ENCODE results near the gene LPP. TPM values are rescaled to one million over a fixed set of nuclear protein-coding genes. Genes with fewer than 3 reads are reported as not detected.
"Not testable (repeated sequence)": the region's sequence is repeated elsewhere in the genome, so short reads cannot be mapped to it uniquely, and the experiment has no call there.

Gene LPP
- total RNA-seq, 1 experiment from 2014 or later: 54.0 TPM

GRCh38 chr3:188700918-188701317, 547.0 kb downstream of the LPP start:
- Histone ChIP-seq H3K27me3 (ENCODE audit: insufficient read depth, low read length) (no peaks in the 10 kb centered on the region), H3K27ac (ENCODE audit: low read depth, low read length) (no peak overlapping the region), H3K9ac (ENCODE audit: low read length) (no peak overlapping the region), H4K20me1 (ENCODE audit: insufficient read depth) (no peaks in the 10 kb centered on the region), H3K9me3 (ENCODE audit: control insufficient read depth in 1 of 2, insufficient read depth in 1 of 2, low read depth in 1 of 2, low read length in 2 of 2) (no peaks in the 10 kb centered on the region), H3K36me3 (ENCODE audit: control insufficient read depth in 1 of 2, insufficient read depth in 2 of 2, low read length in 2 of 2) (no peaks in the 10 kb centered on the region), H3K79me2 (ENCODE audit: insufficient read depth, low read length) (no peaks in the 10 kb centered on the region), H2AFZ (ENCODE audit: low read depth, low read length, poor library complexity, severe bottlenecking) (no peak overlapping the region), H3K9me2 (ENCODE audit: insufficient read depth) (no peaks in the 10 kb centered on the region), H3K4me2 (ENCODE audit: low read length) (no peak overlapping the region), H3K4me3 (replicated peaks in 1 of 2; ENCODE audit: low read depth in 1 of 2, low read length in 2 of 2) (no peak overlapping the region), H3K4me1 (ENCODE audit: control insufficient read depth in 1 of 2, insufficient read depth in 2 of 2, low read length in 2 of 2) (no peaks in the 10 kb centered on the region)
- intact Hi-C loops (cut with micrococcal nuclease): no loop called here
- TF ChIP-seq EGR1 (IDR thresholded peaks at IDR 0.05; ENCODE audit: low read depth) (no peak), CTCF (IDR thresholded peaks at IDR 0.05 in 2 of 3, conservative IDR thresholded peaks at IDR 0.05 in 1 of 3; ENCODE audit: borderline replicate concordance in 1 of 3, insufficient read depth in 1 of 3, low read depth in 2 of 3, low read length in 2 of 3) (no peak), MAX (IDR thresholded peaks at IDR 0.05) (no peak), EZH2phosphoT487 (IDR thresholded peaks at IDR 0.05; ENCODE audit: borderline replicate concordance) (no peak), RAD21 (IDR thresholded peaks at IDR 0.05; ENCODE audit: low read depth) (no peak)
- ATAC-seq (no peak), DNase-seq (ENCODE audit: low read depth, low spot score) (no peak)
- POLR2A ChIA-PET: no interaction called here
- CTCF ChIA-PET: no interaction called here
- BruUV-seq (replicated peaks): no TSS peak
- RAD21 ChIA-PET (ENCODE audit: low non-redundant PET in 1 of 2, low total read pairs in 2 of 2, uncharacterized antibody in 2 of 2, unreplicated experiment in 2 of 2): no interaction called here

GRCh38 chr3:188701485-188701969, 547.6 kb downstream of the LPP start:
- Histone ChIP-seq H3K9me2 (ENCODE audit: insufficient read depth) (no peaks in the 10 kb centered on the region), H2AFZ (ENCODE audit: low read depth, low read length, poor library complexity, severe bottlenecking) (no peak overlapping the region), H4K20me1 (ENCODE audit: insufficient read depth) (no peaks in the 10 kb centered on the region), H3K9ac (ENCODE audit: low read length) (no peak overlapping the region), H3K4me1 (ENCODE audit: control insufficient read depth in 1 of 2, insufficient read depth in 2 of 2, low read length in 2 of 2) (no peaks in the 10 kb centered on the region), H3K27me3 (ENCODE audit: insufficient read depth, low read length) (no peaks in the 10 kb centered on the region), H3K4me3 (replicated peaks in 1 of 2; ENCODE audit: low read depth in 1 of 2, low read length in 2 of 2) (no peak overlapping the region), H3K9me3 (ENCODE audit: control insufficient read depth in 1 of 2, insufficient read depth in 1 of 2, low read depth in 1 of 2, low read length in 2 of 2) (no peaks in the 10 kb centered on the region), H3K79me2 (ENCODE audit: insufficient read depth, low read length) (no peaks in the 10 kb centered on the region), H3K27ac (ENCODE audit: low read depth, low read length) (no peak overlapping the region), H3K36me3 (ENCODE audit: control insufficient read depth in 1 of 2, insufficient read depth in 2 of 2, low read length in 2 of 2) (no peaks in the 10 kb centered on the region), H3K4me2 (ENCODE audit: low read length) (no peak overlapping the region)
- BruUV-seq (replicated peaks): no TSS peak
- no peak for TF ChIP-seq FOSL1 (IDR thresholded peaks at IDR 0.05; ENCODE audit: low read depth)
- TF ChIP-seq EZH2 (IDR thresholded peaks at IDR 0.05): no peak
- TF ChIP-seq YY1 (IDR thresholded peaks at IDR 0.05; ENCODE audit: extremely low read depth, insufficient replicate concordance, low read depth, low read length): no peak
- TF ChIP-seq REST (IDR thresholded peaks at IDR 0.05; ENCODE audit: low read depth): no peak
- ATAC-seq: no peak
- no peak for DNase-seq (ENCODE audit: low read depth, low spot score)
- CTCF ChIA-PET: no interaction called here
- RAD21 ChIA-PET (ENCODE audit: low non-redundant PET in 1 of 2, low total read pairs in 2 of 2, uncharacterized antibody in 2 of 2, unreplicated experiment in 2 of 2): no interaction called here
- POLR2A ChIA-PET: no interaction called here
- intact Hi-C loops (cut with micrococcal nuclease): no loop called here

GRCh38 chr3:188702028-188702427, 548.1 kb downstream of the LPP start:
- RAD21 ChIA-PET (ENCODE audit: low non-redundant PET in 1 of 2, low total read pairs in 2 of 2, uncharacterized antibody in 2 of 2, unreplicated experiment in 2 of 2): not testable (repeated sequence)

More at GRCh38 chr3:188702028-188702427, 548.1 kb downstream of the LPP start:
- H3K79me2 ChIP-seq (ENCODE audit: insufficient read depth, low read length); CTCF ChIA-PET; H3K4me2 ChIP-seq (ENCODE audit: low read length); intact Hi-C loops (cut with micrococcal nuclease); BruUV-seq (replicated peaks); H4K20me1 ChIP-seq (ENCODE audit: insufficient read depth); ATAC-seq; H3K36me3 ChIP-seq (ENCODE audit: control insufficient read depth in 1 of 2, insufficient read depth in 2 of 2, low read length in 2 of 2); H3K27me3 ChIP-seq (ENCODE audit: insufficient read depth, low read length); H3K9me3 ChIP-seq (ENCODE audit: control insufficient read depth in 1 of 2, insufficient read depth in 1 of 2, low read depth in 1 of 2, low read length in 2 of 2); H3K9me2 ChIP-seq (ENCODE audit: insufficient read depth); DNase-seq (ENCODE audit: low read depth, low spot score); H3K27ac ChIP-seq (ENCODE audit: low read depth, low read length); H3K9ac ChIP-seq (ENCODE audit: low read length); H3K4me1 ChIP-seq (ENCODE audit: control insufficient read depth in 1 of 2, insufficient read depth in 2 of 2, low read length in 2 of 2); POLR2A ChIA-PET; H2AFZ ChIP-seq (ENCODE audit: low read depth, low read length, poor library complexity, severe bottlenecking); H3K4me3 ChIP-seq (replicated peaks in 1 of 2; ENCODE audit: low read depth in 1 of 2, low read length in 2 of 2): not testable (repeated sequence)
